Mesenchymal stem cell (in vitro differentiated cells and primary cell): ENCODE results near the gene SPRED1.

Experiments
- DNase-seq: peaks from one replicate; pipeline ENCODE4 v3.0.0-alpha.2; 2013
- H2AFZ ChIP-seq: one replicate; pipeline ENCODE4 v1.6.1; 2013; ENCODE audit warnings: low read depth, mild to moderate bottlenecking, control low read depth, inconsistent platforms, low read length, moderate library complexity
- H2AK5ac ChIP-seq: 2 replicates; pipeline ENCODE4 v1.6.1; 2013; ENCODE audit warnings: low read length, moderate library complexity, mild to moderate bottlenecking, inconsistent platforms; ENCODE audit not compliant: severe bottlenecking
- H2BK120ac ChIP-seq: one replicate; pipeline ENCODE4 v1.6.1; 2013; ENCODE audit warnings: low read depth, mild to moderate bottlenecking, inconsistent platforms, low read length, moderate library complexity
- H2BK12ac ChIP-seq, 2 experiments: one replicate each; pipeline ENCODE4 v1.6.1; 2013; ENCODE audit warnings: inconsistent platforms in 2 of 2, low read length in 2 of 2, mild to moderate bottlenecking in 2 of 2, moderate library complexity in 2 of 2, control low read depth in 1 of 2
- H2BK15ac ChIP-seq: one replicate; pipeline ENCODE4 v1.6.1; 2013; ENCODE audit warnings: mild to moderate bottlenecking, low read depth, inconsistent platforms; ENCODE audit not compliant: poor library complexity, severe bottlenecking
- H2BK5ac ChIP-seq: 2 replicates; pipeline ENCODE4 v1.6.1; 2013; ENCODE audit warnings: low read depth, mild to moderate bottlenecking, low read length, control low read depth, inconsistent platforms; ENCODE audit not compliant: poor library complexity, severe bottlenecking
- H3K14ac ChIP-seq, 2 experiments: one replicate each; pipeline ENCODE4 v1.6.1; 2013; ENCODE audit warnings: inconsistent platforms in 2 of 2, low read length in 2 of 2, control low read depth in 1 of 2, mild to moderate bottlenecking in 1 of 2, moderate library complexity in 1 of 2
- H3K18ac ChIP-seq, 2 experiments: one replicate each; pipeline ENCODE4 v1.6.1; 2013; ENCODE audit warnings: inconsistent platforms in 2 of 2, low read length in 2 of 2, control low read depth in 1 of 2, low read depth in 1 of 2, mild to moderate bottlenecking in 1 of 2
- H3K23ac ChIP-seq, 2 experiments: one replicate each; pipeline ENCODE4 v1.6.1; 2013; ENCODE audit warnings: inconsistent platforms in 2 of 2, low read length in 2 of 2, mild to moderate bottlenecking in 2 of 2, moderate library complexity in 2 of 2, control low read depth in 1 of 2
- H3K27ac ChIP-seq: 2 replicates; pipeline ENCODE4 v1.5.1; 2013; ENCODE audit warnings: mild to moderate bottlenecking, moderate library complexity, low read length, control low read depth, inconsistent platforms; ENCODE audit not compliant: poor library complexity, severe bottlenecking
- H3K27me3 ChIP-seq, 2 experiments: 2 replicates each; pipeline versions ENCODE4 v1.6.1 to v1.7.0; 2013; ENCODE audit warnings: low read length in 2 of 2, mild to moderate bottlenecking in 2 of 2, moderate library complexity in 2 of 2, control low read depth in 1 of 2, inconsistent platforms in 1 of 2; ENCODE audit not compliant: control insufficient read depth in 1 of 2, insufficient read depth in 1 of 2
- H3K36me3 ChIP-seq, 2 experiments: 2 replicates each; pipeline versions ENCODE4 v1.6.1 to v1.7.0; 2013; ENCODE audit warnings: low read length in 2 of 2, control low read depth in 1 of 2, inconsistent platforms in 1 of 2, low read depth in 1 of 2, mild to moderate bottlenecking in 1 of 2; ENCODE audit not compliant: insufficient read depth in 2 of 2, control insufficient read depth in 1 of 2
- H3K4ac ChIP-seq, 2 experiments: one replicate each; pipeline ENCODE4 v1.6.1; 2013; ENCODE audit warnings: inconsistent platforms in 2 of 2, low read length in 2 of 2, mild to moderate bottlenecking in 2 of 2, moderate library complexity in 2 of 2, control low read depth in 1 of 2, low read depth in 1 of 2
- H3K4me1 ChIP-seq: 2 replicates; pipeline ENCODE4 v1.6.1; 2013; ENCODE audit warnings: low read depth, low read length, control low read depth; ENCODE audit not compliant: control insufficient read depth, insufficient read depth
- H3K4me2 ChIP-seq: 2 replicates; pipeline ENCODE4 v1.6.1; 2013; ENCODE audit warnings: low read length, mild to moderate bottlenecking, inconsistent platforms; ENCODE audit not compliant: poor library complexity, severe bottlenecking
- H3K4me3 ChIP-seq, 2 experiments: 2 replicates each; pipeline versions ENCODE4 v1.5.1 to v1.7.0; 2013; ENCODE audit warnings: low read length in 2 of 2, mild to moderate bottlenecking in 2 of 2, control low read depth in 1 of 2, low read depth in 1 of 2; ENCODE audit not compliant: insufficient read depth in 1 of 2
- H3K79me1 ChIP-seq: replicated peaks from 2 replicates; pipeline ENCODE4 v1.6.1; 2013; ENCODE audit warnings: mild to moderate bottlenecking, control low read depth, low read length, inconsistent platforms; ENCODE audit not compliant: poor library complexity, severe bottlenecking
- H3K9ac ChIP-seq: 2 replicates; pipeline ENCODE4 v1.7.0; 2013; ENCODE audit warnings: mild to moderate bottlenecking, low read length, moderate library complexity
- H3K9me3 ChIP-seq: 2 replicates; pipeline ENCODE4 v1.7.0; 2013; ENCODE audit warnings: mild to moderate bottlenecking, low read length; ENCODE audit not compliant: control insufficient read depth
- H4K8ac ChIP-seq: one replicate; pipeline ENCODE4 v1.6.1; 2013; ENCODE audit warnings: inconsistent platforms, mild to moderate bottlenecking, low read length, moderate library complexity
- H4K91ac ChIP-seq: one replicate; pipeline ENCODE4 v1.6.1; 2013; ENCODE audit warnings: mild to moderate bottlenecking, low read length, inconsistent platforms
- whole genome bisulfite sequencing: methylation state at CpG from one replicate; pipeline ENCODE4 v1.1.7; 2013; ENCODE audit warnings: mixed read lengths; 5-methylcytosine and 5-hydroxymethylcytosine counted together

SPRED1 gene

GRCh38 chr15:38320866-38321265 lies 68.2 kb downstream of the SPRED1 start:
- H3K9me3 ChIP-seq, result no peaks in the 10 kb centered on the region
- H2BK12ac ChIP-seq, result no peak overlapping the region
- H3K14ac ChIP-seq, result no peak overlapping the region
- H2BK5ac ChIP-seq, result no peak overlapping the region
- H4K91ac ChIP-seq, result no peak overlapping the region
- H3K36me3 ChIP-seq, result peaks cover 6 to 55% of the 10 kb centered on the region in 2 experiments
- no peak overlapping the region for H2AFZ ChIP-seq
- DNase-seq, result no peak
- no peak overlapping the region for H3K27ac ChIP-seq
- WGBS, result 96% methylated on average over 2 of the region's 2 CpGs
- H3K23ac ChIP-seq, result no peak overlapping the region
- peaks cover 5% of the 10 kb centered on the region for H3K79me1 ChIP-seq
- no peak overlapping the region for H3K4me2 ChIP-seq
- no peak overlapping the region for H2BK15ac ChIP-seq
- H3K4me1 ChIP-seq, result no peaks in the 10 kb centered on the region
- no peaks in the 10 kb centered on the region for H3K27me3 ChIP-seq
- no peak overlapping the region for H3K9ac ChIP-seq
- no peak overlapping the region for H4K8ac ChIP-seq
- H2AK5ac ChIP-seq, result no peak overlapping the region
- H3K4ac ChIP-seq, result no peak overlapping the region
- no peak overlapping the region for H3K18ac ChIP-seq
- H3K4me3 ChIP-seq, result no peak overlapping the region
- H2BK120ac ChIP-seq, result no peak overlapping the region

- Histone ChIP-seq H2AK5ac (no peak overlapping the region), H4K8ac (no peak overlapping the region), H2AFZ (no peak overlapping the region), H3K23ac (no peak overlapping the region), H2BK120ac (no peak overlapping the region), H3K27ac (no peak overlapping the region), H3K27me3 (no peaks in the 10 kb centered on the region), H3K79me1 (peaks cover 14% of the 10 kb centered on the region), H3K36me3 (peaks cover 9 to 81% of the 10 kb centered on the region in 2 experiments), H3K4me2 (no peak overlapping the region), H3K14ac (no peak overlapping the region), H3K9me3 (no peaks in the 10 kb centered on the region), H2BK5ac (no peak overlapping the region), H4K91ac (no peak overlapping the region), H3K18ac (no peak overlapping the region), H3K4me1 (no peaks in the 10 kb centered on the region), H2BK15ac (no peak overlapping the region), H3K4ac (no peak overlapping the region), H3K9ac (no peak overlapping the region), H2BK12ac (no peak overlapping the region), H3K4me3 (no peak overlapping the region)
- no peak for DNase-seq
- WGBS, result 97% methylated on average over 3 of the region's 4 CpGs
Measured at GRCh38 chr15:38323895-38324294, 71.3 kb downstream of the SPRED1 start.

- H3K14ac ChIP-seq, result no peak overlapping the region
- 98% methylated on average over 6 of the region's 7 CpGs for WGBS
- no peak overlapping the region for H3K4me3 ChIP-seq
- H3K4ac ChIP-seq, result no peak overlapping the region
- peaks cover 6 to 88% of the 10 kb centered on the region in 2 experiments for H3K36me3 ChIP-seq
- H3K9ac ChIP-seq, result no peak overlapping the region
- H3K27me3 ChIP-seq, result no peaks in the 10 kb centered on the region
- no peak overlapping the region for H3K18ac ChIP-seq
- no peak overlapping the region for H4K8ac ChIP-seq
- H2BK5ac ChIP-seq, result no peak overlapping the region
- no peak overlapping the region for H3K27ac ChIP-seq
- H2BK120ac ChIP-seq, result no peak overlapping the region
- peaks cover 14% of the 10 kb centered on the region for H3K79me1 ChIP-seq
- H2BK15ac ChIP-seq, result no peak overlapping the region
- no peak for DNase-seq
- H2AK5ac ChIP-seq, result no peak overlapping the region
- no peak overlapping the region for H2BK12ac ChIP-seq
- H3K4me1 ChIP-seq, result no peaks in the 10 kb centered on the region
- H3K23ac ChIP-seq, result no peak overlapping the region
- H2AFZ ChIP-seq, result no peak overlapping the region
- no peak overlapping the region for H4K91ac ChIP-seq
- H3K9me3 ChIP-seq, result no peaks in the 10 kb centered on the region
- H3K4me2 ChIP-seq, result no peak overlapping the region
Measured at GRCh38 chr15:38324939-38325647, 72.5 kb downstream of the SPRED1 start.

GRCh38 chr15:38325648-38325990 lies 73.0 kb downstream of the SPRED1 start:
- no peak overlapping the region for H2BK15ac ChIP-seq
- H2BK12ac ChIP-seq, result no peak overlapping the region

More at GRCh38 chr15:38325648-38325990, 73.0 kb downstream of the SPRED1 start:
- Histone ChIP-seq H3K18ac (no peak overlapping the region), H3K9ac (no peak overlapping the region), H3K14ac (no peak overlapping the region), H3K4me1 (no peaks in the 10 kb centered on the region), H3K79me1 (peaks cover 14% of the 10 kb centered on the region), H4K91ac (no peak overlapping the region), H3K4me3 (no peak overlapping the region), H2BK120ac (no peak overlapping the region), H4K8ac (no peak overlapping the region), H3K36me3 (peaks cover 6 to 91% of the 10 kb centered on the region in 2 experiments), H3K9me3 (no peaks in the 10 kb centered on the region), H3K23ac (no peak overlapping the region), H3K4me2 (no peak overlapping the region), H2AFZ (no peak overlapping the region), H3K27me3 (no peaks in the 10 kb centered on the region), H3K27ac (no peak overlapping the region), H2BK5ac (no peak overlapping the region), H2AK5ac (no peak overlapping the region), H3K4ac (no peak overlapping the region)
- no peak for DNase-seq
- WGBS, result 100% methylated on average over 1 of the region's 1 CpG
